NCI-H128 (cell line): ENCODE results near the gene EGFL7.
"Not testable (repeated sequence)": the region's sequence is repeated elsewhere in the genome, so short reads cannot be mapped to it uniquely, and the experiment has no call there.

Source experiments
- DNase-seq: peaks from one replicate; lab custom pipeline; 2025; ENCODE audit not compliant: unreplicated experiment; lab: John Stamatoyannopoulos, UW

EGFL7 gene

GRCh38 chr9:136624184-136624951 is 38.3 kb upstream of the EGFL7 start:
- no peak for DNase-seq

- no peak for DNase-seq
Observed at GRCh38 chr9:136625101-136626065, 37.3 kb upstream of the EGFL7 start.

GRCh38 chr9:136626066-136626725 is 36.5 kb upstream of the EGFL7 start:
- no peak for DNase-seq

GRCh38 chr9:136626740-136627642 is 35.7 kb upstream of the EGFL7 start:
- DNase-seq: no peak

GRCh38 chr9:136627703-136628102 is 35.0 kb upstream of the EGFL7 start:
- DNase-seq: no peak

GRCh38 chr9:136628268-136628667 is 34.4 kb upstream of the EGFL7 start:
- no peak for DNase-seq

GRCh38 chr9:136629001-136629878 is 33.5 kb upstream of the EGFL7 start:
- no peak for DNase-seq

- peak; percentile 48 for DNase-seq
Observed at GRCh38 chr9:136629879-136630661, 32.6 kb upstream of the EGFL7 start.

GRCh38 chr9:136630662-136630992 is 32.1 kb upstream of the EGFL7 start:
- no peak for DNase-seq

GRCh38 chr9:136631038-136632000 is 31.4 kb upstream of the EGFL7 start:
- peak; percentile 47 for DNase-seq

GRCh38 chr9:136632072-136632471 is 30.6 kb upstream of the EGFL7 start:
- DNase-seq: not testable (repeated sequence)

- not testable (repeated sequence) for DNase-seq
Observed at GRCh38 chr9:136632491-136633106, 30.1 kb upstream of the EGFL7 start.

GRCh38 chr9:136634904-136635303 is 27.8 kb upstream of the EGFL7 start:
- DNase-seq: no peak

GRCh38 chr9:136640171-136641111 is 22.3 kb upstream of the EGFL7 start:
- DNase-seq: no peak

- DNase-seq: no peak
Observed at GRCh38 chr9:136642439-136642921, 20.2 kb upstream of the EGFL7 start.
